SK-N-SH (cell line): Measurements from ENCODE around the gene GLB1L3.

ENCODE experiments used
- CTCF ChIP-seq: fragments of 200-600 bp; sonication (generic); IDR thresholded peaks from 2 replicates; pipeline ENCODE4 v1.6.1; 2017; ENCODE audit warnings: antibody characterized with exemption, mild to moderate bottlenecking, moderate library complexity
- EP300 ChIP-seq, 2 experiments: IDR thresholded peaks; 2 replicates each; pipeline versions ENCODE4 v1.4.0 to v1.6.1; 2012; ENCODE audit warnings: borderline replicate concordance in 1 of 2, low read depth in 1 of 2, low read length in 1 of 2
- EZH2phosphoT487 ChIP-seq: fragments of 200-600 bp; sonication (generic); IDR thresholded peaks from 2 replicates; pipeline ENCODE4 v1.6.1; 2017; ENCODE audit warnings: low read depth, mixed run types, mild to moderate bottlenecking, antibody characterized with exemption, moderate library complexity, borderline replicate concordance
- MAX ChIP-seq: IDR thresholded peaks from 2 replicates; pipeline ENCODE4 v1.4.0; 2012; ENCODE audit warnings: low read depth
- NFIC ChIP-seq: IDR thresholded peaks from 2 replicates; pipeline ENCODE4 v1.4.0; 2012; ENCODE audit warnings: borderline replicate concordance
- NRF1 ChIP-seq: IDR thresholded peaks from 2 replicates; pipeline ENCODE4 v1.6.1; 2012; ENCODE audit warnings: low read depth, mild to moderate bottlenecking, low read length
- PBX3 ChIP-seq: IDR thresholded peaks from 2 replicates; pipeline ENCODE4; 2012
- POLR2AphosphoS5 ChIP-seq: IDR thresholded peaks from 2 replicates; pipeline ENCODE4 v1.6.1; 2012; ENCODE audit warnings: low read depth, low read length
- RAD21 ChIP-seq: IDR thresholded peaks from 2 replicates; pipeline ENCODE4 v1.6.1; 2012; ENCODE audit warnings: mild to moderate bottlenecking, low read length
- REST ChIP-seq: IDR thresholded peaks from 2 replicates; pipeline ENCODE4 v1.6.1; 2012; ENCODE audit warnings: mild to moderate bottlenecking, low read depth, low read length, moderate library complexity
- SIN3A ChIP-seq: IDR thresholded peaks from 2 replicates; pipeline ENCODE4 v1.6.1; 2012; ENCODE audit warnings: low read depth, mild to moderate bottlenecking, low read length, moderate library complexity, borderline replicate concordance
- SMC3 ChIP-seq: IDR thresholded peaks from 2 replicates; pipeline ENCODE4 v1.6.1; 2012; ENCODE audit warnings: low read depth, low read length, improper control_type of control experiment
- TEAD4 ChIP-seq: IDR thresholded peaks from 2 replicates; pipeline ENCODE4 v1.4.0; 2012; ENCODE audit warnings: mild to moderate bottlenecking, borderline replicate concordance; ENCODE audit not compliant: insufficient read depth
- USF2 ChIP-seq: fragments of 150-350 bp; IDR thresholded peaks from 2 replicates; pipeline ENCODE4 v1.6.1; 2017; ENCODE audit warnings: antibody characterized with exemption, low read length, low read depth, borderline replicate concordance

- TF ChIP-seq MAX: no peak
- no peak for TF ChIP-seq CTCF
- no peak for TF ChIP-seq SIN3A
- TF ChIP-seq TEAD4: no peak
- TF ChIP-seq NRF1: no peak
- TF ChIP-seq NFIC: no peak
- TF ChIP-seq PBX3: no peak
- TF ChIP-seq EZH2phosphoT487: no peak
- TF ChIP-seq REST: no peak
- TF ChIP-seq SMC3: no peak
- TF ChIP-seq EP300 (IDR thresholded peaks at IDR 0.05; ENCODE audit: borderline replicate concordance in 1 of 2, low read depth in 1 of 2, low read length in 1 of 2): no peak
- TF ChIP-seq USF2: no peak
- TF ChIP-seq POLR2AphosphoS5: no peak
- TF ChIP-seq RAD21: no peak
Measured at GRCh38 chr11:134293119-134294113, 17.2 kb downstream of the GLB1L3 start.
